Fibroblast of the aortic adventitia (primary cell): ENCODE measurements around the gene AWAT2. TPM values are rescaled to one million over a fixed set of nuclear protein-coding genes. Genes with fewer than 3 reads are reported as not detected.

Experiments used
- DNase-seq: peaks from one replicate; pipeline ENCODE4 v3.0.0-alpha.2; 2010; ENCODE audit warnings: low read depth
- H3K4me3 ChIP-seq: 2 replicates; pipeline ENCODE4 v1.5.1; 2011; ENCODE audit warnings: low read depth, mild to moderate bottlenecking, control low read depth, low read length, moderate library complexity
- total RNA-seq: library from RNA; depleted of rRNA; stranded (reverse); fragments of >200 nt; gene quantifications from 2 replicates; pipeline ENCODE4 v1.2.3, GENCODE V29; 2012; ENCODE audit warnings: low replicate concordance
- TF ChIP-seq, protein P1 (sequence below): IDR thresholded peaks from 2 replicates; pipeline ENCODE4 v1.5.1; 2011; ENCODE audit warnings: mild to moderate bottlenecking, low read length, control low read depth, inconsistent platforms; ENCODE audit not compliant: insufficient read depth

AWAT2 gene
- total RNA-seq, 1 donor, result under 0.01 TPM

DNA sequence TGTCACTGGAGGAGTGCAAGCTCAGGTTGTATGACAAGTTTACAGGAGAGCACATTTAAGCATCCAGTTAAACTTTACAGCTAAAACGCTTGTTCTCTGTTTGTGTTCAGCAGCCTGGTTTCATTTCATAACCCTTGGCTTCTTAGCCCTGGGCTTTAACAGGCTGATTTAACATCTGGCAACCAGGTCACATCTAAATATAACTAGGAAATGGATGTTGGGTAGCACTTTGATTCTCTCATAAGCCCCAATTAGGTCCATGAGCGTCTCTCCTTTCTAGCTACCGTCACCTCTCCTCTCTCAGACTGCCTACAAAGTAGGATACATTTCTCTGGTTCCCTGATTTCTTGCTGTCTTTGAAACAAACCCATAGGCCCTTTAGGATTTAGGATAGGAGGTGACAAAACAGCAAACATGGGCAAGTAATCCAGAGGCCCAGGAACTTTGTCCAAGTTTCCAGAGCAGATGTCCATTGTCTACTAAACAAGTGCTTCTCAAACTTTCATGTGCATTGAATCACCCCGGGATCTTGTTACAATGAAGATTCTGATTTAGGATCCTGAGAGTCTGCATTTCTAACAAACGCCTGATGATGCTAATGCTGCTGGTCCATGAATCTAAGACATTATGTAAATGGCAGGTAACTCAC is 35.0 kb upstream of the AWAT2 start:
- no peak overlapping the region for H3K4me3 ChIP-seq
- DNase-seq, result no peak
- TF ChIP-seq, protein P1, sequence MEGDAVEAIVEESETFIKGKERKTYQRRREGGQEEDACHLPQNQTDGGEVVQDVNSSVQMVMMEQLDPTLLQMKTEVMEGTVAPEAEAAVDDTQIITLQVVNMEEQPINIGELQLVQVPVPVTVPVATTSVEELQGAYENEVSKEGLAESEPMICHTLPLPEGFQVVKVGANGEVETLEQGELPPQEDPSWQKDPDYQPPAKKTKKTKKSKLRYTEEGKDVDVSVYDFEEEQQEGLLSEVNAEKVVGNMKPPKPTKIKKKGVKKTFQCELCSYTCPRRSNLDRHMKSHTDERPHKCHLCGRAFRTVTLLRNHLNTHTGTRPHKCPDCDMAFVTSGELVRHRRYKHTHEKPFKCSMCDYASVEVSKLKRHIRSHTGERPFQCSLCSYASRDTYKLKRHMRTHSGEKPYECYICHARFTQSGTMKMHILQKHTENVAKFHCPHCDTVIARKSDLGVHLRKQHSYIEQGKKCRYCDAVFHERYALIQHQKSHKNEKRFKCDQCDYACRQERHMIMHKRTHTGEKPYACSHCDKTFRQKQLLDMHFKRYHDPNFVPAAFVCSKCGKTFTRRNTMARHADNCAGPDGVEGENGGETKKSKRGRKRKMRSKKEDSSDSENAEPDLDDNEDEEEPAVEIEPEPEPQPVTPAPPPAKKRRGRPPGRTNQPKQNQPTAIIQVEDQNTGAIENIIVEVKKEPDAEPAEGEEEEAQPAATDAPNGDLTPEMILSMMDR, result no peak

DNA sequence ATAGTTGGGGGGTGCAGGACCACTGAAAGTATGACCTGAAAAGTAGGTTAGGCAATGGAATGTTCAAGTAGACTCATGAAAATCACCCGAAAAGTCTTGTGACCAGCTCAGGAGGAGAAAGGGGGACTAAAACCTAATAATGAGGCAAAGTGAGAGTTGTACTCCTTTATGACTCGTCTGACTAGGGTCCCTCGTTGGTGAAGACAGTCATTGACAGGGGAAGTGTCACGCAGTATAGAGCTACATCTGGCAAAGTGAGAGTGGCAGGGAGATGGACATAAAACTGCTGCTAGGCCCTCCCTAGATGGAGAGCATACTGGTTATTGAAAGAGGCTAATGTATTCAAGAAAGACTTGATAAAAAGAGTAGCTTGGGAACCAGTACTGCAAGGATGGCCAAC is 33.0 kb upstream of the AWAT2 start:
- no peak overlapping the region for H3K4me3 ChIP-seq
- TF ChIP-seq, protein P1, result no peak
- DNase-seq, result no peak

DNA sequence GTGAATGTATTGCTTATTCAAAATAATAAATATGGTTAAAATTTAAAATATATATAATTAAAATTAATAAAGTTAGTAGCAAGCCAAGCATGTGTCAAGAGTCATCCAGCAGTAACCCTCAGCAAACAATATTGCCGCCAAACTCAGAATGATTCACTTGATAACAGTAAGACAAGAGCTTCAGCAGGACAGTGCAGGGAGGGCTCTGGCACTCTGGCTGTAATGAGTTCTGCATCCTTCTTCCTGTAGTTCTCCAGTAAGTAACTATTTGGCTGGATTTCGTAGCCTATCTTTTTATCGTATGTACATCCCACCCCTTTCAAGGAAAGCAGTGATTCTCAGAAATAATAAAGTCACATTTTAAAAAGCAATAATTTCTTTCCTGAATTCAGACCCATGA is 30.1 kb upstream of the AWAT2 start:
- peak; percentile 33 for DNase-seq
- no peak overlapping the region for H3K4me3 ChIP-seq
- TF ChIP-seq, protein P1, result no peak

- TF ChIP-seq, protein P1, result no peak
- no peak overlapping the region for H3K4me3 ChIP-seq
- no peak for DNase-seq
Observed at GRCh38 chrX:70079297-70079696, 29.6 kb upstream of the AWAT2 start.

- DNase-seq, result no peak
- TF ChIP-seq, protein P1, result no peak
- no peak overlapping the region for H3K4me3 ChIP-seq
Observed at GRCh38 chrX:70066646-70067045, 16.9 kb upstream of the AWAT2 start.

- H3K4me3 ChIP-seq, result no peak overlapping the region
- TF ChIP-seq, protein P1, result no peak
- DNase-seq, result no peak
Observed at GRCh38 chrX:70062961-70063550, 13.3 kb upstream of the AWAT2 start.

DNA sequence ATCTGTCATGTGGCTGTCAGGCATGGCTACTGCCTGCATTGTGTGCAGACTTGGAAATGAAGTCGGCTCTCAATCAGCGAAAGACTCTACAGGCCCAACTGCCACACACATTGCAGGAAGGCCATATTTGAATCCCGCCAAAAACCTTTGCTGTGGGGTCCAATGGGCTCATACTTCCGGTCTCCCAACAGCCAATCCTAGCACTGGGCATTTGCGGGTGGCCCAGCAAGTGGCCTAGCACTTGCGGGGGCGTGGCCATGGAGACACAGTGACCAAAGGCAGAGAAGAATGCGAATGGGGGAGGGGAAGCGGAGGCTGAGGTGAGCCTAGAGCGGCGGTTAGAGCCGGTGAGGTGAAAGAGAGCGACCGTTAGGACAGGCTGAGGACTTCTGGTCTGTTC is 12.3 kb upstream of the AWAT2 start, which contains the start of gene OTUD6A:
Gene OTUD6A, plus strand, starts transcription at position 382 of the 400 bp plus-strand sequence. CDS start 68 bp downstream, outside the sequence.
- DNase-seq, result no peak
- TF ChIP-seq, protein P1, result no peak
- H3K4me3 ChIP-seq, result no peak within 1 kb of the TSS
